HG03460 (cell line): ENCODE results near the gene MMP11.

Source experiments
- ATAC-seq: cut with Tn5 transposase; IDR thresholded peaks from one replicate; pipeline ENCODE4 v1.9.1; 2021; ENCODE audit not compliant: unreplicated experiment

Gene MMP11

DNA sequence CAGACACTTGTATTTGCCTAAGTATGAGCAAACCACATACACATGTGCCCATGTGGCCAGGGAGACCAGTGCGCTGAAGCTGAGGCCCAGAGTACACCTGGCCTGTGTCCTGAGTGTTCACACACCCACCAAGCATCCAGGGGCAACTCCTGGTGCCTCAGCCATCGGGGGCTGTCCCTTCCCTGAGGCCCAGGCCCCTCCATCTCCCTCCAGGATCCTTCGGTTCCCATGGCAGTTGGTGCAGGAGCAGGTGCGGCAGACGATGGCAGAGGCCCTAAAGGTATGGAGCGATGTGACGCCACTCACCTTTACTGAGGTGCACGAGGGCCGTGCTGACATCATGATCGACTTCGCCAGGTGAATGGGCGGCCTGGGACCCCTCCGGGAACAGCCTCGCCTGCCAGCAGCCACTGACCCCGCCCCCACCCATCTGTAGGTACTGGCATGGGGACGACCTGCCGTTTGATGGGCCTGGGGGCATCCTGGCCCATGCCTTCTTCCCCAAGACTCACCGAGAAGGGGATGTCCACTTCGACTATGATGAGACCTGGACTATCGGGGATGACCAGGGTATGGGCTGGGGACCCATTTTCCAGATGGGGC, 7.6 kb downstream of the MMP11 start:
- ATAC-seq = no peak

DNA sequence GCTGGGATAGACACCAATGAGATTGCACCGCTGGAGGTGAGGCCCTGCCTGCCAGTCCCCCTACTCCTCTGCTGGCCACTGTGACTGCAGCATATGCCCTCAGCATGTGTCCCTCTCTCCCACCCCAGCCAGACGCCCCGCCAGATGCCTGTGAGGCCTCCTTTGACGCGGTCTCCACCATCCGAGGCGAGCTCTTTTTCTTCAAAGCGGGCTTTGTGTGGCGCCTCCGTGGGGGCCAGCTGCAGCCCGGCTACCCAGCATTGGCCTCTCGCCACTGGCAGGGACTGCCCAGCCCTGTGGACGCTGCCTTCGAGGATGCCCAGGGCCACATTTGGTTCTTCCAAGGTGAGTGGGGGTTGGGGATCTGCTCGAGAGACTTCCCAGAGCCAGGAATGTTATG, 8.4 kb downstream of the MMP11 start:
- no peak for ATAC-seq

DNA sequence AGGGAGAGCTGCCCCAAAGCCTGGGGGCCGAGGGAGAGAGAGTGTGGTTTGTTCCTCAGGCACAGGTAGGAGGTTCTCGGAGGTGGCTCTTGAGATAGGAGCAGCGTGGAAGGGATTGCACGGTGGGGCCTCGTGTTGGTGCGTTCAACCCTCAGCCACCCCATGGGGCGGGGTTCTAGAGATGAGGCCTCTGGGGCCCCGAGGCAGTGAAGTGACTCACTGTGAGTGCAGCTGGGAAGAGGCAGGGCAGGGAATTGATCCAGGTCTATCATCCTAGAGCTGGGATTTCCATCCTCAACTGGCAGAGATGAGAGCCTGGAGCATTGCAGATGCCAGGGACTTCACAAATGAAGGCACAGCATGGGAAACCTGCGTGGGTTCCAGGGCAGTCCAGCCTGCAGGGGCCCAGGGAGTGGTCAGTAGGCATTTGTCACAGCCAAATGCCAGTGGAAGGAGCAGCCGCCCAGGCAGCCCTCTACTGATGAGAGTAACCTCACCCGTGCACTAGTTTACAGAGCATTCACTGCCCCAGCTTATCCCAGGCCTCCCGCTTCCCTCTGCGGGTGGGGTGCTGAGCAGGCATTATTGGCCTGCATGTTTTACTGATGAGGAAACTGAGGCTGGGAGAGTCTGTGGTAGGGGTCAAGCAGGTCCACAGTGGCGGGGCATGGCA, 9.0 kb downstream of the MMP11 start:
- no peak for ATAC-seq

DNA sequence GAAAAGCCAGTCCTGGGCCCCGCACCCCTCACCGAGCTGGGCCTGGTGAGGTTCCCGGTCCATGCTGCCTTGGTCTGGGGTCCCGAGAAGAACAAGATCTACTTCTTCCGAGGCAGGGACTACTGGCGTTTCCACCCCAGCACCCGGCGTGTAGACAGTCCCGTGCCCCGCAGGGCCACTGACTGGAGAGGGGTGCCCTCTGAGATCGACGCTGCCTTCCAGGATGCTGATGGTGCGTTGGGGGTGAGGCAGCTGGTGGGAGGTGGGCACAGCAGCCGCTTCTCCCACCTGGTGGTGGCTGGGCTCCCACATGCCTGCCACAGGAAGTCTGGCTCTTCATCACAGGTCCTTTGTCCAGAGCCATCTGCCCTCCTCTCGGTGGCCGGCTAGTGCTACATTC, 9.6 kb downstream of the MMP11 start:
- no peak for ATAC-seq

DNA sequence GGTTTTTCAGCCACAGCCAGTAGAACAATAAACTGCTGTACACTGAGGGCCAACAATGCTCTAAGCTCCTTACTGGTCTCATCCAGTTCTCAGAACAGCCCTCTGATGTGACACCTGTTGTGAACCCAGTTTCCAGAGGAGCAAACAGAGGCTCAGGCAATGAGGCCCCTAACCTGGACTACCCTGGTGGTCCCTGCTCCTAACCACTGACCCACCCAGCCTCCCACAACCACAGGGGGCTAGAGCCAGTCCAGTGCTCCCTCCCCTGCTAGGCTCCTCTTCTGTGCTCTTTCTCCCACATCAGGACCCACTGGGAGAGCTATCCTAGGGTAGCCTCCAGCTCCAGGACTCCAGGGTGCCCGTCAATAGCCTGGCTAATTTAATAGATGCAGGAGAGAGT, 10.1 kb downstream of the MMP11 start:
- ATAC-seq = no peak

DNA sequence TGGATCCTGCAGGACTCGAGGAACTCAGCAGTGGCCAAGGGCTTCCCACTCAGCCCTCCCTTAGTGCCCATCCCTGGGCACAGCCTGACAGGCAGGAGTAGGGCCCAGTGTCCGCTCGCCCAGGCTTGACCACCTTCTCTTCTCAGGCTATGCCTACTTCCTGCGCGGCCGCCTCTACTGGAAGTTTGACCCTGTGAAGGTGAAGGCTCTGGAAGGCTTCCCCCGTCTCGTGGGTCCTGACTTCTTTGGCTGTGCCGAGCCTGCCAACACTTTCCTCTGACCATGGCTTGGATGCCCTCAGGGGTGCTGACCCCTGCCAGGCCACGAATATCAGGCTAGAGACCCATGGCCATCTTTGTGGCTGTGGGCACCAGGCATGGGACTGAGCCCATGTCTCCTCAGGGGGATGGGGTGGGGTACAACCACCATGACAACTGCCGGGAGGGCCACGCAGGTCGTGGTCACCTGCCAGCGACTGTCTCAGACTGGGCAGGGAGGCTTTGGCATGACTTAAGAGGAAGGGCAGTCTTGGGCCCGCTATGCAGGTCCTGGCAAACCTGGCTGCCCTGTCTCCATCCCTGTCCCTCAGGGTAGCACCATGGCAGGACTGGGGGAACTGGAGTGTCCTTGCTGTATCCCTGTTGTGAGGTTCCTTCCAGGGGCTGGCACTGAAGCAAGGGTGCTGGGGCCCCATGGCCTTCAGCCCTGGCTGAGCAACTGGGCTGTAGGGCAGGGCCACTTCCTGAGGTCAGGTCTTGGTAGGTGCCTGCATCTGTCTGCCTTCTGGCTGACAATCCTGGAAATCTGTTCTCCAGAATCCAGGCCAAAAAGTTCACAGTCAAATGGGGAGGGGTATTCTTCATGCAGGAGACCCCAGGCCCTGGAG, 10.9 kb downstream of the MMP11 start:
- ATAC-seq = no peak

DNA sequence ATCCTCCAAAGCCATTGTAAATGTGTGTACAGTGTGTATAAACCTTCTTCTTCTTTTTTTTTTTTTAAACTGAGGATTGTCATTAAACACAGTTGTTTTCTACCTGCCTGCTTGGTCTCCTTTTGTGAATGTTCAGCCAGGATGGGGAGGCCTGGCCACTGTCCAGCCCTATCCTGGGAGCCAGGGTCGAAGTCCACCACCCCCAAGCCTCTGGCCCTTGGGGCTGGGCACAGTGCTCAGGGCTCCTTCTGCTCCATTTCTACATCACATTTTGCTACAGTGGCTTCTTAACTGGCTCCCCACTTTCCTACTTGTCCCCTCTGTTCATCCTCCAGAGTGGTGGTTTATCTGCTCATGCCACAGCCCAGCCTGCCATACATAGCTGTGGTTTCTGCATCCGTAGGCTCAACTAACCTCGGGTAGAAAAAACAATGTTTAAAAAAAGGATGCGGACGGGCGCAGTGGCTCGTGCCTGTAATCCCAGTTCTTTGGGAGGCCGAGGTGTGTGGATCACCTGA, 11.6 kb downstream of the MMP11 start:
- ATAC-seq = no peak

DNA sequence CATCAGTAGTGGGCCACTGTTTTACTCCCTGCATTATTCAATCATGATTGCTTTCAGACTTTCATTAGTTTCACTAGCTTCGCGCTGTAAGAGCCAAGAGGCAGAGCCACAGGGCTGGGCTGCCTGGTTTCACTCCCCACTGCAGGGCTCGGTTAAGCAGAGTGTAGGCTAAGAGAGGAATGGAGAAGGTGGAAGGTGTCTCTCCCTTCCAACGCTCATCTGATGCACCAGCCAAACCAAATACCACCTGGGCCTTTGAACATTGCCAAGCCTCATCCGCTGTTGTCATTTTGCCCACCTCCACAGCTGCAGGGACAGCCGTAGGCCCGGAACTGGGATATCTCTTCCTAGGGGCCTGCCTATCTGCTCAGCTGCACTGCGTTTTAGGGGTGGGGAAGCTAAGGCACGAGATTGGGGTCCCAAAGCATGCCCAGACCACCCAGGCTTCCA, 13.6 kb downstream of the MMP11 start:
- ATAC-seq = no peak

DNA sequence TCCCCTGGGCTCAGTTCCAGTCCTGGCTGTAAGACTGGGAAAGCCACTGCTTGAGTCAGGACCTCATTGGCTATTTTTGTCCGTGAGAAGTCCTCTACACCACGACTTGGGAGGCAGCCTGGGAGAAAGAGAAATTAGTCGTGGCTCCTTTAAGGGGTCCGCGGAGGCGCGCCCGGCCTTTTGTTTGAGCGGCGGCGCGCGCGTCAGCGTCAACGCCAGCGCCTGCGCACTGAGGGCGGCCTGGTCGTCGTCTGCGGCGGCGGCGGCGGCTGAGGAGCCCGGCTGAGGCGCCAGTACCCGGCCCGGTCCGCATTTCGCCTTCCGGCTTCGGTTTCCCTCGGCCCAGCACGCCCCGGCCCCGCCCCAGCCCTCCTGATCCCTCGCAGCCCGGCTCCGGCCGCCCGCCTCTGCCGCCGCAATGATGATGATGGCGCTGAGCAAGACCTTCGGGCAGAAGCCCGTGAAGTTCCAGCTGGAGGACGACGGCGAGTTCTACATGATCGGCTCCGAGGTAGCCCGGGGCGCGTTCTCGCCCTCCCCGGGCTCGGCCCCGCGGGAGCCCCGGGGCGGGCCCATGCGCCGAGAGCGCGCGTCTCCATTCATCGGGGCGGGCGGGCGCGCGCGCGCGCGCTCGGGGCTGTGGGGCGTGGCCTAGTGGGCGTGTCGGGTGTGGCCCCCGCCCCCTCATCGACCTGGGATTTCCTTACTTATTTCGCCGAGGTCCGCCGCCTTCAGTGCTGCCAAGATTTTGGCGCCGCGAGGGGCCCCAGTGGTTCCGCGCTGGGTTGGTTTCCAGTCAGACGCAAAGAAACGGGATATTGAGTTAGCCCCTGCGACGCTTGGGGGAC, 14.3 kb downstream of the MMP11 start, which contains the start of gene SMARCB1:
Gene SMARCB1, plus strand, starts transcription at position 215 of the 848 bp plus-strand sequence. Its CDS starts 204 bp downstream, at position 419.
- ATAC-seq = peak; percentile 58

DNA sequence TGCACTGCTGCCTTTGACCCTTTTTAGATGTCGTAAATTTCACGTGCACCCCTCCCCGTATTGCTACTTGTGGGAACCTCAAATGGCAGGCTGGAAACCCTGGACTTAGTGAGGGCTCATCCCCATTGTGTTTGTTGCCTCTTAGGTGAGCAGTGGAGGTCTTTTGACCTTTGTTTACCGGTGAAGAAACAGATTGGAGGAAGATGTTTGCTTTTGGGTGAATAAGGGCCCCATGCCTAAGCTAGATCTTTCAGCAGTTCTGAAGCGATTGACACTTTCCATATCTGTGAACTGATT, 14.9 kb downstream of the MMP11 start:
- peak; percentile 22 for ATAC-seq

DNA sequence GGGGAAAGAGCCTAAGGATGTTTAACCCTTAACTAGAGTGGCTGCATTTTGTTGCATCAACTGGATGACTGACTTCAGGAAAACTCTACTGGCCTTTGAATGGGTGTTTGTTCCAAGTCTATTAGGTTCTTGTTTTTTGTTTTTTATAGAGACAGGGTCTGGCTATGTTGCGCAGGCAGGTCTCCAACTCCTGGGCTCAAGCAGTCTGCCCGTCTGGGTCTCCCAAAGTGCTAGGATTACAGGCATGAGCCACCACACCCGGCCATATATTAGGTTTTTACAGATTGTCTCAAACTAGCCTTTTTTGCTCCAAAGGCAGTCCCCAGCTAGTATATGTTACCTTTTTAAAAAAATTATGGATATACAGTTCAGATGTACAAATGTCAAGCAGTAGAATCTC, 15.3 kb downstream of the MMP11 start:
- no peak for ATAC-seq

DNA sequence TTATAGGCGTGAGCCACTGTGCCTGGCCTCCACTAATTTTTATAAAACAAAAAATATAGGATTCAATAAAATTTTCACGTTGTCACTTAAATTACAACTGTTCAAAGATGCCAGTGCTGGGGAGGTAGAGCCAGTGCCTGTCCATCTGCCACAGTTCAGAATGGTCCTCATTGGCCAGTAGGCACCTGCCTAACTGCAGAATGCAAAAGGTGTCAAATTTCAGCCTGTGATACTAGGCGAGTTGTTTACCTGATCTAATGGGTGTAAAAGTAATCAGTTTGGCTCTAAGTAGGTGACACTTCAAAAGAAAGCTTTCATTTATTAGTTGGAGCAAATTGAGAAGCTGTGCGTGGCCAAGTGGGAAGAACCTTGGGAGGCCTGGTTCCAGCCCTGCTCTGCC, 16.5 kb downstream of the MMP11 start:
- no peak for ATAC-seq

DNA sequence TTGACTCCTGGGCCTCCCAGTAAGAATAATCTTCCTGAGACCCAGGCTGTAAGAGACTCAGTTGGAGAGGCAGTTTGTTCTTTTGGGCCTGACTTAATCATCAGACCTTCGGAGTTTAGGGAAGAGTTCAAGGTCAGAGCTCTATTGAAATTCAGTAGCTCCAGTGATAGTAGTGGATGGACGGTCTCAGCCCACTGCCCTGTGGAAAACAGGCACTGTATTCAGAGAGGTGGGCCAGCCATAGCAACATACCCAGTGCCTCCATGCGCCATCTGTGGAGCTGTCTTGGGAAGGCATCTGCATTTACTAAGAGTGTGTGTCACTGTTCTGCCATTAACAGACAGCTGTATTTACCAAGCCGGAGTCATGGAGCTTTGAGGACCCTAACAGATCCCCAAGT, 17.0 kb downstream of the MMP11 start:
- no peak for ATAC-seq

DNA sequence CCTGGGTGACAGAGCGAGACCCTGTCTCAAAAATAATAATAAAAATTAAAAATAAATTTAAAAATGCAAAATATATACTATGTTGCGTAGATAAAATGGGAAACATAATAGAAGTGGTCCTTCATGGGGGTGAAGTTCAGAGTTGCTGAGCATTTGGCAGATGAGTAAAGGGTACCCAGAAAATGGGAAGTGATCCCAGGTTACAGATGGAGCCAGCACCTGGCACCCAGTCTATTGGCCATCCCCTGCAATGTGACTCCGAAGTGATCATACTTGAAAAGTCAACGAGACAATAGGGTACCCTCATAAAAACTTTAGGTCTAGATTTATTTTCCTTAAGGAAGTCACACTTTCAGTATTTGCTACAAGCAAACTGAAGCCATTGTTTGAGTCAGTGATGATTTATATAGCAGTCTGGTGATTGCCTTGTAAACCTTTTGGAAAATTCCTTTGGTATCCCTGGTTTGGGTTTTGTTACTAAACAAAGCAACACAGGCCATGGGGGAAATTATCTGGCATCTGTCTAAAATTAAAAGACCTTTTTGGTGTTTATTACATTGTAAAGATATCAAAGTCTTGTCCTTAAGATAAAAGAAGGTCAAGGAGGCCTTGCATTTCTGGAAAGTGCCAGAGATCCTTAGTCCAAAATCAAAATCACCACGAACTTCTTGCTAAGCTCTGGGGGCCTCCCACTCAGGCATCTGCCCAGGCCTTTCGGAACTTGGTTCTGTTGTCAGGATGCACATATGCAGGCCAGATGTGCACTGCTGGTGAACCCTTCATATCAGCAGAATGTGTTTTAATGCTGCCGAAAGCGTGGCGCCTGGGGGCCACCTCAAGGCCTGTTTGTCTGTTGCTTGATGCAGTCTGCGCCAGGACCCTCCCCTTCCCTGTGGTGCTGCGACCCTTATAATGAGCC, 18.4 kb downstream of the MMP11 start:
- no peak for ATAC-seq

DNA sequence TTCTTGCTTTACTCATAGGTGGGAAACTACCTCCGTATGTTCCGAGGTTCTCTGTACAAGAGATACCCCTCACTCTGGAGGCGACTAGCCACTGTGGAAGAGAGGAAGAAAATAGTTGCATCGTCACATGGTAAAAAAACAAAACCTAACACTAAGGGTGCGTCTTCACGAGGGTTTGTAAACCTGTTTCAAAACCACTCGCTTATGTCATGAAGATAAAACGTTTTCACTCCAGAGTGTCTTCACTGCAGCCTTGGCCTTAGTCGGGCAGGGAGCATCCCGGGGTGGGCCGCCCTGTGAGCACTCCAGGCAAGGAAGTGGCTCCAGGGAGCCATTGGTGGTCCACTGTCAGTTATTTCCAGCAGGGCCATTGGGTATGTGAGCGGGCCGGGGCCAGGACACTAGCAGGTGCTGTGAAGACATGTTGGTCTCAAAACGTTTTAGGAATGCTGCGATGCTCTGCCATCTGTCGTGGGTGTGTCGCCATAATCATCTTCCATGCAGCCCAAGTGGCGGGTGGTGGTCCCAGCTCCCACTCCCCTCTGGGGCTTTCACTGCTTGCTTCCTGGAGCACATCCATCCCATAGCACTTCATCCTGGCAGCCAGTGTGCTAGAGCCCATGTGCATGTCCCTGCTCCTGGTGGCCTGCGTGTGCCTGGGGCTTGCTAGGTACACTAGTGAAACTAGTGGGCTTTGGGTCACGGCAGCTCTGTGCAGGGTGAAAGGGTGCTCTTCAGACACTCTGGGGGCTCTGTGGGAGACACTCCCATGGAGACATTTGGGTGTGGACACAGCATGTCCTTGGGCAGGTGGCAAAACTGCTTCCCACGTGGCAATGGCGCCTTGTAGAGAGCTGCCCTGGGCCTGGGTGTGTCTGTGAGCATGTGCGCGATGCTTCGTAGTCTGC, 19.3 kb downstream of the MMP11 start:
- no peak for ATAC-seq

DNA sequence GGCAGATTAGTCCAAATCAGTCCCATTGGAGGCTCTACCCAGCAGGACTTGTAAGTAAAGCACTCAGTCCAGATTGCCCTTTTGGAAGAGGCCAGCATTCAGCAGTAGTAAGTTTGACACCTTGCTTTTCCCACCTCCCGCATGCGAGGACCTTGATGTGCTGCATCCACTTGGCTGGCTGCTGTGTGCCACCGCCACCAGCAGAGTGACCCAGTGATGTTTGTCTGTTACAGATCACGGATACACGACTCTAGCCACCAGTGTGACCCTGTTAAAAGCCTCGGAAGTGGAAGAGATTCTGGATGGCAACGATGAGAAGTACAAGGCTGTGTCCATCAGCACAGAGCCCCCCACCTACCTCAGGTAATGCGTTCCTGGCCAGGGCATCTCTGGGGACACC, 20.7 kb downstream of the MMP11 start:
- ATAC-seq = no peak

DNA sequence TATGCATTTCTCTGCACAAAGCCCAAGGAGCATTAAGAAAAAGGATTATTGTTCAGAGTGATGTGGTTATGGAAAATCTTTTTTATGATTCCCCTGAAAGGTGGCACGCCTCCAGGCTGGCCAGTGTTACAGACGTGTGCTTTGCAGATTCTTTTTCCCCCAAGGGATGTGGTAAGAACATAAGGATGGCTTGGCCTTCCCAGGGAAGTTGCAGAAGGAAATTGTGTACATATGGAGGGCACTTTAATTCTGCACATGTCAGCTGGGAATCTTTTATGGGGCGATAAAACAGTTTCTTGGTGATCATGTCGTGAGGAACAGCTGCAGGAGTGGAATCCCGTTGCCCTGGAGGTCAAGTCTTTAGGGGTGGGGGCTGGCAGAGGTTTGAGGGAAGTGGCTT, 23.8 kb downstream of the MMP11 start:
- ATAC-seq = no peak

DNA sequence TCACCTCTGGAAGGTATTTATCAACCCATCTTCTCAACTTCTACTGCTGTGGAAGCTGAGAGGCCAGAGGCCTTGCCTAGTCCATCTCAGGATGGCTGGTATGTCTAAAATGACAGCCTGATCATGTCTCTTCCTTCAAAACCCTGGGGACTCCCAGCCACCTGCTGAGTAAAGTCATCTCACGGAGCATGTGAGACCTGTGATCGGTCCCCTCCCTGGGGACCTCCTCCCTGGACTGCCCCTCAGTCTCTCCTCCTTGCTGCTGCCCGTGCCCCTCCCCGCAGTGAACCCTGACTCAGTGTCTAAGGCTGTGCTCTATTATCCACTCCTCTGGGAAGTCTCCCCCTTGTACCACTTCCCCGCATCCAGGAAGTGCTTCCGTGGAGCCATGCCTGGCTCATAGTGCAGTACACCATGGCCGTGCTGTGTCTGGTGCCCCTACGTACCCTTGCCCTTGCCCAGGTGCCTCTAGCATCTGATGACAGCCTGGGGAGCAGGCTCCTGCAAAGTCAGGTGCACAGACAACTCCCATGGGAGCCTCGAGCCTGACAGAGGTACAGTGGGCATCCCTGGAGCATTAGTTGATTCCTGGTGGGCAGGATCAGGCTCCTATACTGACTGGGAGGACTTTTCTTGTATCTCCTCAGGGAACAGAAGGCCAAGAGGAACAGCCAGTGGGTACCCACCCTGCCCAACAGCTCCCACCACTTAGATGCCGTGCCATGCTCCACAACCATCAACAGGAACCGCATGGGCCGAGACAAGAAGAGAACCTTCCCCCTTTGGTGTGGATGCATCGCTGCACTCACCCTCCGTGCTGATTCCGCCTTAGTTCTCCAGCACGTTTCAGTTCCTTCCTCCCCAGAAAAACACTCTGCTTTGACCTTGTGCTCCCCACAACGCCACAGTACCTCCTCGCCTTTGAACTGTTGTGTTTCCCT, 27.9 kb downstream of the MMP11 start:
- peak; percentile 52 for ATAC-seq
